H1 (cell line): ENCODE measurements around the gene SYCE3. TPM values are rescaled to one million over a fixed set of nuclear protein-coding genes. Genes with fewer than 3 reads are reported as not detected.

Source experiments
- CTCF ChIA-PET: fragments of 300-600 bp; sonication (Branson Sonifier 250); formaldehyde crosslinking; loops from one replicate; lab custom pipeline; 2021; ENCODE audit not compliant: partially characterized antibody; lab: Charles Lee
- POLR2A ChIA-PET: fragments of 300-600 bp; sonication (Branson Sonifier 250); formaldehyde crosslinking; loops from one replicate; lab custom pipeline; 2021; ENCODE audit warnings: inconsistent platforms; ENCODE audit not compliant: partially characterized antibody; lab: Charles Lee
- DNase-seq, 2 experiments: peaks; one replicate each; pipeline versions ENCODE4 v3.0.0 to v3.0.0-alpha.2; 2010 to 2022; ENCODE audit warnings: low spot score in 2 of 2, low read depth in 1 of 2, mixed read lengths in 1 of 2
- FAIRE-seq: peaks from 2 replicates; lab custom pipeline; 2011; peaks lifted over from hg19 to GRCh38; lab: Jason Lieb, UNC
- H2AFZ ChIP-seq: 2 replicates; pipeline ENCODE4 v1.8.1; 2012; ENCODE audit warnings: low read length, inconsistent platforms
- H2AK5ac ChIP-seq: 2 replicates; pipeline ENCODE4 v1.6.1; 2013; ENCODE audit warnings: low read depth, low read length
- H2BK120ac ChIP-seq: replicated peaks from 2 replicates; pipeline ENCODE3; 2013; ENCODE audit warnings: low read depth, low read length, inconsistent platforms
- H2BK12ac ChIP-seq: 2 replicates; pipeline ENCODE4 v1.6.1; 2013; ENCODE audit warnings: low read depth, low read length
- H2BK15ac ChIP-seq: 2 replicates; pipeline ENCODE4 v1.6.1; 2013; ENCODE audit warnings: low read length
- H2BK20ac ChIP-seq: 2 replicates; pipeline ENCODE4 v1.6.1; 2013; ENCODE audit warnings: low read length
- H2BK5ac ChIP-seq: 2 replicates; pipeline ENCODE4 v1.6.1; 2013; ENCODE audit warnings: low read depth, low read length
- H3K14ac ChIP-seq: 2 replicates; pipeline ENCODE4 v1.6.1; 2013; ENCODE audit warnings: inconsistent platforms; ENCODE audit not compliant: insufficient read length
- H3K18ac ChIP-seq: 2 replicates; pipeline ENCODE4 v1.6.1; 2013; ENCODE audit warnings: low read length; ENCODE audit errors: extremely low read depth
- H3K23ac ChIP-seq: 2 replicates; pipeline ENCODE4 v1.6.1; 2013; ENCODE audit warnings: inconsistent platforms; ENCODE audit not compliant: insufficient read length
- H3K23me2 ChIP-seq: 2 replicates; pipeline ENCODE4 v1.6.1; 2013; ENCODE audit warnings: low read depth, low read length
- H3K27ac ChIP-seq: 2 replicates; pipeline ENCODE4 v1.6.1; 2011; ENCODE audit warnings: low read depth, low read length, inconsistent platforms
- H3K27me3 ChIP-seq, 4 experiments: replicated peaks in 1 of 4; 1 replicate in 1 of 4; 2 replicates in 3 of 4; pipeline versions ENCODE4 v1.6.1 to v1.8.1; 2011 to 2013; ENCODE audit warnings: low read length in 3 of 4, mild to moderate bottlenecking in 3 of 4, inconsistent platforms in 2 of 4, mixed read lengths in 2 of 4, moderate library complexity in 1 of 4; ENCODE audit not compliant: control insufficient read depth in 3 of 4, insufficient read depth in 3 of 4; ENCODE audit errors: extremely low read depth in 1 of 4
- H3K36me3 ChIP-seq, 4 experiments: 2 replicates each; pipeline versions ENCODE4 v1.6.1 to v1.8.1; 2011 to 2013; ENCODE audit warnings: mild to moderate bottlenecking in 4 of 4, low read length in 3 of 4, moderate library complexity in 2 of 4, control low read depth in 1 of 4, inconsistent platforms in 1 of 4; ENCODE audit not compliant: insufficient read depth in 4 of 4, control insufficient read depth in 2 of 4
- H3K4ac ChIP-seq: replicated peaks from 2 replicates; pipeline ENCODE3; 2013; ENCODE audit warnings: low read length, low read depth, mixed read lengths, inconsistent platforms; ENCODE audit not compliant: insufficient read length
- H3K4me1 ChIP-seq, 4 experiments: replicated peaks in 1 of 4; 1 replicate in 1 of 4; 2 replicates in 3 of 4; pipeline versions ENCODE4 v1.6.1 to v1.8.1; 2011 to 2013; ENCODE audit warnings: low read length in 3 of 4, inconsistent platforms in 2 of 4, mixed read lengths in 1 of 4; ENCODE audit not compliant: insufficient read depth in 4 of 4, control insufficient read depth in 3 of 4
- H3K4me2 ChIP-seq, 2 experiments: 2 replicates each; pipeline versions ENCODE4 v1.6.1 to v1.8.1; 2011 to 2013; ENCODE audit warnings: low read depth in 2 of 2, low read length in 2 of 2, control low read depth in 1 of 2, inconsistent platforms in 1 of 2, mild to moderate bottlenecking in 1 of 2; ENCODE audit not compliant: insufficient read depth in 1 of 2
- H3K4me3 ChIP-seq, 4 experiments: fragments of 200-600, 300-600 bp in 1 of 4; sonication (generic), shearing (Covaris generic), sonication (Bioruptor Twin) in 1 of 4; 2 replicates each; pipeline versions ENCODE4 v1.5.1 to v1.8.1; 2011 to 2016; ENCODE audit warnings: low read length in 4 of 4, low read depth in 3 of 4, control low read depth in 2 of 4, inconsistent platforms in 2 of 4, mild to moderate bottlenecking in 2 of 4, mixed read lengths in 1 of 4, moderate library complexity in 1 of 4; ENCODE audit not compliant: insufficient read depth in 2 of 4; ENCODE audit errors: extremely low read depth in 1 of 4
- H3K56ac ChIP-seq: replicated peaks from 2 replicates; pipeline ENCODE3; 2013; ENCODE audit warnings: low read depth, mild to moderate bottlenecking, mixed read lengths, low read length, inconsistent platforms; ENCODE audit not compliant: insufficient read length
- H3K79me1 ChIP-seq: 2 replicates; pipeline ENCODE4 v1.6.1; 2013; ENCODE audit warnings: low read depth, low read length, control low read depth
- H3K79me2 ChIP-seq, 2 experiments: 2 replicates each; pipeline versions ENCODE4 v1.6.1 to v1.8.1; 2012 to 2013; ENCODE audit warnings: low read length in 2 of 2, mild to moderate bottlenecking in 2 of 2, inconsistent platforms in 1 of 2; ENCODE audit not compliant: insufficient read depth in 2 of 2, control insufficient read depth in 1 of 2
- H3K9ac ChIP-seq, 4 experiments: replicated peaks in 1 of 4; 1 replicate in 1 of 4; 2 replicates in 3 of 4; pipeline versions ENCODE4 v1.6.1 to v1.8.1; 2011 to 2013; ENCODE audit warnings: low read depth in 3 of 4, low read length in 3 of 4, control low read depth in 2 of 4, mild to moderate bottlenecking in 2 of 4, moderate library complexity in 2 of 4, inconsistent platforms in 1 of 4; ENCODE audit errors: extremely low read depth in 1 of 4
- H3K9me3 ChIP-seq, 2 experiments: 2 replicates each; pipeline versions ENCODE4 v1.6.1 to v1.8.1; 2012 to 2013; ENCODE audit warnings: mild to moderate bottlenecking in 2 of 2, moderate library complexity in 2 of 2, control low read depth in 1 of 2, inconsistent platforms in 1 of 2, low read depth in 1 of 2, low read length in 1 of 2, mixed read lengths in 1 of 2; ENCODE audit not compliant: insufficient read depth in 2 of 2
- H4K20me1 ChIP-seq, 2 experiments: replicated peaks in 1 of 2; 2 replicates each; pipeline versions ENCODE3 to v1.8.1; 2011 to 2013; ENCODE audit warnings: inconsistent platforms in 2 of 2, low read length in 2 of 2, mild to moderate bottlenecking in 1 of 2; ENCODE audit not compliant: insufficient read depth in 2 of 2, control insufficient read depth in 1 of 2
- H4K5ac ChIP-seq: 2 replicates; pipeline ENCODE4 v1.6.1; 2013; ENCODE audit warnings: low read length, low read depth, mixed read lengths, inconsistent platforms; ENCODE audit not compliant: insufficient read length
- H4K8ac ChIP-seq: 2 replicates; pipeline ENCODE4 v1.8.0; 2013; ENCODE audit warnings: mild to moderate bottlenecking, moderate library complexity, low read length, inconsistent platforms; ENCODE audit not compliant: insufficient read depth; ENCODE audit errors: extremely low read depth
- H4K91ac ChIP-seq: replicated peaks from 2 replicates; pipeline ENCODE3; 2013; ENCODE audit warnings: low read length, mixed read lengths, inconsistent platforms; ENCODE audit not compliant: insufficient read length
- CEBPB ChIP-seq: IDR thresholded peaks from 2 replicates; pipeline ENCODE4 v1.6.1; 2012; ENCODE audit warnings: low read depth, low read length
- CTBP2 ChIP-seq: IDR thresholded peaks from 2 replicates; pipeline ENCODE4 v1.7.0; 2011; ENCODE audit warnings: borderline replicate concordance, mild to moderate bottlenecking, moderate library complexity, mixed read lengths, low read length; ENCODE audit not compliant: insufficient read depth, insufficient read length
- JUN ChIP-seq: IDR thresholded peaks from 2 replicates; pipeline ENCODE4 v1.6.1; 2011; ENCODE audit warnings: low read depth, mild to moderate bottlenecking, improper control_type of control experiment, low read length
- NANOG ChIP-seq: IDR thresholded peaks from 2 replicates; pipeline ENCODE4 v1.6.1; 2011; ENCODE audit warnings: low read length, low read depth, mild to moderate bottlenecking, inconsistent platforms; ENCODE audit not compliant: insufficient read depth, poor library complexity, severe bottlenecking
- RFX5 ChIP-seq: IDR thresholded peaks from 2 replicates; pipeline ENCODE4 v1.6.1; 2011; ENCODE audit warnings: low read depth, low read length, improper control_type of control experiment, borderline replicate concordance
- RXRA ChIP-seq: IDR thresholded peaks from 2 replicates; pipeline ENCODE4 v1.6.1; 2011; ENCODE audit warnings: low read depth, mild to moderate bottlenecking, low read length, moderate library complexity; ENCODE audit not compliant: insufficient read depth
- SIRT6 ChIP-seq: IDR thresholded peaks from one replicate; pipeline ENCODE4 v1.7.1; 2012; ENCODE audit warnings: low read length, inconsistent platforms
- SP2 ChIP-seq: IDR thresholded peaks from 2 replicates; pipeline ENCODE4 v1.6.1; 2012; ENCODE audit warnings: mild to moderate bottlenecking, low read length, inconsistent platforms
- SRF ChIP-seq: IDR thresholded peaks from 2 replicates; pipeline ENCODE4 v1.6.1; 2011; ENCODE audit warnings: mild to moderate bottlenecking, low read depth, low read length, moderate library complexity
- WGBS, 2 experiments: shearing (Covaris generic) in 1 of 2; methylation state at CpG; one replicate each; pipeline versions ENCODE4 v1.1.6 to v1.1.7; 2013 to 2015; ENCODE audit warnings: low lambda C conversion rate in 2 of 2, mixed read lengths in 2 of 2, inconsistent platforms in 1 of 2, low coverage in 1 of 2, missing lambda C conversion rate in 1 of 2; ENCODE audit not compliant: insufficient replicate concordance in 2 of 2, insufficient coverage in 1 of 2, insufficient read length in 1 of 2; ENCODE audit errors: extremely low coverage in 1 of 2, missing lambda C conversion rate in 1 of 2; 5-methylcytosine and 5-hydroxymethylcytosine counted together
- polyA plus RNA-seq, 7 experiments: library from polyadenylated mRNA; depleted of rRNA in 3 of 7; stranded (reverse) in 5 of 7; unstranded in 2 of 7; fragments of >200 nt in 5 of 7; fragments of 200-250 nt in 2 of 7; gene quantifications; 1 replicate in 5 of 7; 2 replicates in 1 of 7; 4 replicates in 1 of 7; pipeline versions ENCODE4 v1.2.1 to v1.2.3, GENCODE V29; 2011 to 2013; ENCODE audit warnings: missing spikeins in 2 of 7, mixed read lengths in 2 of 7
- total RNA-seq: library from RNA; stranded (reverse); fragmentation: NEBNext Ultra II Directional; extraction: Animal tissue kit (Norgen Biotek cat#: 25700); gene quantifications from 2 replicates; pipeline ENCODE4 v1.2.1, GENCODE V29; 2021
- TF ChIP-seq, protein P1 (sequence below): IDR thresholded peaks from 2 replicates; pipeline ENCODE4 v1.6.1; 2012; ENCODE audit warnings: low read length, inconsistent platforms
- TF ChIP-seq, protein P2 (sequence below): IDR thresholded peaks from 2 replicates; pipeline ENCODE4 v1.6.1; 2012; ENCODE audit warnings: inconsistent platforms

SYCE3 gene
- total and polyA plus RNA-seq, 2 of the 8 experiments (the other 6 are each of a cell fraction or from before 2014, with no cell fraction given): 1.9 TPM; not detected in 1

DNA sequence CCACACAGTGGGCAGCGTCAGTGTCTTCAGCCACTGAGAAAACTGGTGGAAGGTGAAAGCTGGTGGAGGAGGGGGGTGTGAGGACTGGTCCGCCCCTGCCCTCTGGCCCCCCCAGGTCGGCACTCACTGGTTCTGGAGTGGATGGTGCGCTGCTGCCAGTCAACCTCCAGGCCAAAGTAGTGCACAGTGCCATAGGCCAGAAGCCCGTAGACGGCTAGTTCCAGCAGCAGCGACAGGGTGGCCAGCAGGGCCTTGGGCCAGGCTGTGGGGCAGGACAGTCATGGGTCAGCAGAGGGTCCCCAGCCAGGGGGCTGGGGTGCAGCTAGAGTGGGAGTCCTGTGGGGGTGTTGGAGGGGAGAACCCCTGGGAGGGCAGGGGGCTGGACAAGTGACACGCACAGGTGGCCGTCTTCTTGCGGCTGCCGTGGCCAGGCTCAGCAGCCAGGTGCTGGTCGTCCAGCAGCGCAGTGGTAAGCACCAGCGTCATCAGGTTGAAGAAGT is 57.4 kb downstream of the SYCE3 start:
- Histone ChIP-seq H3K4ac (no peak overlapping the region), H3K27ac (no peak overlapping the region), H3K9me3 (no peaks in the 10 kb centered on the region), H3K23ac (no peak overlapping the region), H2BK120ac (no peak overlapping the region), H4K91ac (no peak overlapping the region), H2BK15ac (no peak overlapping the region), H2BK12ac (no peak overlapping the region), H3K79me2 (peaks cover 0 to 17% of the 10 kb centered on the region in 2 experiments; a peak in 2 of 4 replicates), H4K8ac (no peak overlapping the region), H3K79me1 (peaks cover 9% of the 10 kb centered on the region; the same call in 1 of the 2 replicates), H3K9ac (no peak overlapping the region), H4K20me1 (peaks cover 0 to 18% of the 10 kb centered on the region in 2 experiments), H3K36me3 (peaks cover 0 to 15% (median 0%) of the 10 kb centered on the region in 4 experiments; a peak in 2 of 8 replicates), H3K23me2 (peaks cover 11% of the 10 kb centered on the region; the same call in 1 of the 2 replicates), H2BK20ac (no peak overlapping the region), H2AFZ (no peak overlapping the region), H3K4me1 (peaks cover 2 to 8% (median 5%) of the 10 kb centered on the region in 4 experiments), H3K4me3 (no peak overlapping the region), H3K27me3 (no peaks in the 10 kb centered on the region), H3K56ac (no peak overlapping the region), H2BK5ac (no peak overlapping the region), H3K18ac (no peak overlapping the region), H3K14ac (no peak overlapping the region), H4K5ac (no peak overlapping the region), H3K4me2 (no peak overlapping the region), H2AK5ac (no peak overlapping the region)
- ChIA-PET CTCF (interaction anchor here (0.5 to 1.0 kb wide), 2 partner anchors 9 to 145 kb away, joined by 3 read pairs; no protein-coding TSS in a partner anchor), POLR2A (interaction anchor here (2.7 kb wide), 1 partner anchor 21 kb away, joined by 17 read pairs; the partner anchor contains the start of gene MIOX)
- DNase-seq (no peak), FAIRE-seq (no peak)
- 95% methylated on average over 14 of the region's 14 CpGs; no CpG with 5 or more reads in 1 of the 2 experiments for WGBS, 2 experiments
- no peak for TF ChIP-seq NANOG
- no peak for TF ChIP-seq CTBP2
- TF ChIP-seq, protein P1, sequence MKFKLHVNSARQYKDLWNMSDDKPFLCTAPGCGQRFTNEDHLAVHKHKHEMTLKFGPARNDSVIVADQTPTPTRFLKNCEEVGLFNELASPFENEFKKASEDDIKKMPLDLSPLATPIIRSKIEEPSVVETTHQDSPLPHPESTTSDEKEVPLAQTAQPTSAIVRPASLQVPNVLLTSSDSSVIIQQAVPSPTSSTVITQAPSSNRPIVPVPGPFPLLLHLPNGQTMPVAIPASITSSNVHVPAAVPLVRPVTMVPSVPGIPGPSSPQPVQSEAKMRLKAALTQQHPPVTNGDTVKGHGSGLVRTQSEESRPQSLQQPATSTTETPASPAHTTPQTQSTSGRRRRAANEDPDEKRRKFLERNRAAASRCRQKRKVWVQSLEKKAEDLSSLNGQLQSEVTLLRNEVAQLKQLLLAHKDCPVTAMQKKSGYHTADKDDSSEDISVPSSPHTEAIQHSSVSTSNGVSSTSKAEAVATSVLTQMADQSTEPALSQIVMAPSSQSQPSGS: no peak
- TF ChIP-seq, protein P2, sequence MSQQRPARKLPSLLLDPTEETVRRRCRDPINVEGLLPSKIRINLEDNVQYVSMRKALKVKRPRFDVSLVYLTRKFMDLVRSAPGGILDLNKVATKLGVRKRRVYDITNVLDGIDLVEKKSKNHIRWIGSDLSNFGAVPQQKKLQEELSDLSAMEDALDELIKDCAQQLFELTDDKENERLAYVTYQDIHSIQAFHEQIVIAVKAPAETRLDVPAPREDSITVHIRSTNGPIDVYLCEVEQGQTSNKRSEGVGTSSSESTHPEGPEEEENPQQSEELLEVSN: no peak
- no peak for TF ChIP-seq RXRA
- TF ChIP-seq SRF: no peak
- no peak for TF ChIP-seq JUN
- no peak for TF ChIP-seq SP2
- TF ChIP-seq RFX5: no peak
- TF ChIP-seq CEBPB: no peak
- no peak for TF ChIP-seq SIRT6
